PC-9 (cell line): Measurements from ENCODE around the gene MYCN.

Experiments used
- EZH2 ChIP-seq: fragments of 200-600 bp; sonication (generic); IDR thresholded peaks from 2 replicates; pipeline ENCODE4 v1.8.0; 2017; ENCODE audit warnings: antibody characterized with exemption, low read depth
- TF ChIP-seq, protein P1 (sequence below): fragments of 200-600 bp; sonication (generic); conservative IDR thresholded peaks from 2 replicates; pipeline ENCODE4 v1.6.1; 2017; ENCODE audit warnings: mixed run types, antibody characterized with exemption, mild to moderate bottlenecking, moderate library complexity

DNA sequence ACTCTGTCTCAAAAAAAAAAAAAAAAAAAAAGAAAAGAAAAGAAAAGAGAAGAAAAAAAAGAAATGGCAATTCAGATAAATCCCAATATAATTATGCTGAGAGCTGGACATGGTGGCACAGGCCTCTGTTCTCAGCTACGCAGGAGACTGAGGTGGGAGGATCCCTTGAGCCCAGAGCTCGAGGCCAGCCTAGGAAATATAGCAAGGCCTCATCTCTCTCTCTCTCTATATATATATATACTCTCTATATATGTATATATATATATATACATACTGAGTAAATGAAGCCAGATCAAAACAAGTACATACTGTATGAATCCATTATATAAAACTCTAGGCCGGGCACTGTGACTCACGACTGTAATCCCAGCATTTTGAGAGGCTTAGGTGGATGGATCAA lies 30.6 kb upstream of the MYCN start:
- TF ChIP-seq, protein P1, sequence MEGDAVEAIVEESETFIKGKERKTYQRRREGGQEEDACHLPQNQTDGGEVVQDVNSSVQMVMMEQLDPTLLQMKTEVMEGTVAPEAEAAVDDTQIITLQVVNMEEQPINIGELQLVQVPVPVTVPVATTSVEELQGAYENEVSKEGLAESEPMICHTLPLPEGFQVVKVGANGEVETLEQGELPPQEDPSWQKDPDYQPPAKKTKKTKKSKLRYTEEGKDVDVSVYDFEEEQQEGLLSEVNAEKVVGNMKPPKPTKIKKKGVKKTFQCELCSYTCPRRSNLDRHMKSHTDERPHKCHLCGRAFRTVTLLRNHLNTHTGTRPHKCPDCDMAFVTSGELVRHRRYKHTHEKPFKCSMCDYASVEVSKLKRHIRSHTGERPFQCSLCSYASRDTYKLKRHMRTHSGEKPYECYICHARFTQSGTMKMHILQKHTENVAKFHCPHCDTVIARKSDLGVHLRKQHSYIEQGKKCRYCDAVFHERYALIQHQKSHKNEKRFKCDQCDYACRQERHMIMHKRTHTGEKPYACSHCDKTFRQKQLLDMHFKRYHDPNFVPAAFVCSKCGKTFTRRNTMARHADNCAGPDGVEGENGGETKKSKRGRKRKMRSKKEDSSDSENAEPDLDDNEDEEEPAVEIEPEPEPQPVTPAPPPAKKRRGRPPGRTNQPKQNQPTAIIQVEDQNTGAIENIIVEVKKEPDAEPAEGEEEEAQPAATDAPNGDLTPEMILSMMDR, result no peak
- no peak for TF ChIP-seq EZH2
